Activated CD4-positive, alpha-beta memory T cell treated with anti-CD3 and anti-CD28 coated beads for 36 hours (primary cell): ENCODE data around the gene RPF1. TPM values are rescaled to one million over a fixed set of nuclear protein-coding genes. Genes with fewer than 3 reads are reported as not detected.

Experiments used
- CTCF ChIA-PET: fragments of 350-600 bp; sonication (Branson Sonifier 250); formaldehyde crosslinking; loops from one replicate; lab custom pipeline; 2021; ENCODE audit warnings: antibody characterized with exemption, inconsistent platforms; lab: Charles Lee
- POLR2A ChIA-PET: fragments of 350-600 bp; sonication (Branson Sonifier 250); formaldehyde crosslinking; loops from one replicate; lab custom pipeline; 2021; ENCODE audit warnings: antibody characterized with exemption; lab: Charles Lee
- DNase-seq: peaks from one replicate; pipeline ENCODE4 v3.0.0-alpha.2; 2020
- H3K27ac Mint-ChIP-seq: one replicate; pipeline ENCODE4 v1.8.0; 2021; ENCODE audit warnings: mixed read lengths
- H3K27me3 Mint-ChIP-seq: one replicate; pipeline ENCODE4 v1.8.0; 2021; ENCODE audit warnings: mixed read lengths
- H3K36me3 Mint-ChIP-seq: one replicate; pipeline ENCODE4 v1.8.0; 2021; ENCODE audit warnings: mixed read lengths
- H3K4me1 Mint-ChIP-seq: one replicate; pipeline ENCODE4 v1.8.0; 2021; ENCODE audit warnings: low read depth, mixed read lengths
- H3K4me3 Mint-ChIP-seq: one replicate; pipeline ENCODE4 v1.8.0; 2021; ENCODE audit warnings: mild to moderate bottlenecking, mixed read lengths
- H3K9me3 Mint-ChIP-seq: one replicate; pipeline ENCODE4 v1.8.0; 2021; ENCODE audit warnings: mixed read lengths
- intact Hi-C: fragments of 100-400 bp; cut with micrococcal nuclease; formaldehyde crosslinking; loops from one replicate; pipeline ENCODE4 v1.15.1; 2023
- total RNA-seq, 2 experiments: library from RNA; stranded (reverse); gene quantifications; one replicate each; pipeline ENCODE4 v1.2.3, GENCODE V29; 2021

The RPF1 gene
- total RNA-seq, 2 experiments from 2014 or later = 55.0 to 56.5 TPM

DNA sequence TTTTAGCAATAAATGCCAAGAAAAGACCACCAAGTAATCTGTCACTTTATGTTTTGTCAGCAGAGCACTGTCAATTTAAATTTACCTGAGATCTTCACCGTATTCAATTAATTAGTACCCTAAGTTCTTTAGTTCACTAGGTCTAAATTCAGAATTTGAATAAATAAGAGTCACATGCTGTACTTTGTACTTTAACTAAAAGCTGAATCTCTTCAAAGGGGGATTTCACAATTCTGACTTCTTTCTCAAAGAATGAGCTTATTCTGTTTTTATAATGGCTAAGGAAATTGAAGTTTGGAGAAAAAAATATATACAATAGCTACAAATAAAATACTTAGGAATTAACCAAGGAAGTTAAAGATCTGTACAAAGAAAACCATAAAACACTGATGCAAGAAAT, 29.4 kb downstream of the RPF1 start:
- peaks cover 5% of the 10 kb centered on the region for H3K9me3 Mint-ChIP-seq
- no peak overlapping the region for H3K4me3 Mint-ChIP-seq
- H3K27ac Mint-ChIP-seq = no peak overlapping the region
- DNase-seq = no peak
- H3K4me1 Mint-ChIP-seq = peaks cover 17% of the 10 kb centered on the region
- ChIA-PET POLR2A (interaction anchor here (1.4 kb wide), 1 partner anchor 65 kb away, joined by 4 read pairs; no protein-coding TSS in a partner anchor), CTCF (interaction anchor here (2.1 kb wide), 1 partner anchor 112 kb away, joined by 6 read pairs; no protein-coding TSS in a partner anchor)
- no peaks in the 10 kb centered on the region for H3K27me3 Mint-ChIP-seq
- H3K36me3 Mint-ChIP-seq = peaks cover 16% of the 10 kb centered on the region
- intact Hi-C loops = loop anchor here (10.0 kb wide), 3 partner anchors 346 to 766 kb away; partner anchors contain the start of gene BCL10

- H3K27me3 Mint-ChIP-seq = no peaks in the 10 kb centered on the region
- POLR2A ChIA-PET = no interaction called here
- CTCF ChIA-PET = interaction anchor here (1.1 to 2.1 kb wide), 2 partner anchors 90 to 111 kb away, joined by 4 to 6 read pairs; no protein-coding TSS in a partner anchor
- no peak for DNase-seq
- no peak overlapping the region for H3K27ac Mint-ChIP-seq
- peaks cover 12% of the 10 kb centered on the region for H3K4me1 Mint-ChIP-seq
- no peak overlapping the region for H3K4me3 Mint-ChIP-seq
- H3K9me3 Mint-ChIP-seq = peaks cover 5% of the 10 kb centered on the region
- intact Hi-C loops = loop anchor here (10.0 kb wide), 3 partner anchors 346 to 766 kb away; partner anchors contain the start of gene BCL10
- H3K36me3 Mint-ChIP-seq = peaks cover 16% of the 10 kb centered on the region
Observed at GRCh38 chr1:84509029-84509428, 30.0 kb downstream of the RPF1 start.

DNA sequence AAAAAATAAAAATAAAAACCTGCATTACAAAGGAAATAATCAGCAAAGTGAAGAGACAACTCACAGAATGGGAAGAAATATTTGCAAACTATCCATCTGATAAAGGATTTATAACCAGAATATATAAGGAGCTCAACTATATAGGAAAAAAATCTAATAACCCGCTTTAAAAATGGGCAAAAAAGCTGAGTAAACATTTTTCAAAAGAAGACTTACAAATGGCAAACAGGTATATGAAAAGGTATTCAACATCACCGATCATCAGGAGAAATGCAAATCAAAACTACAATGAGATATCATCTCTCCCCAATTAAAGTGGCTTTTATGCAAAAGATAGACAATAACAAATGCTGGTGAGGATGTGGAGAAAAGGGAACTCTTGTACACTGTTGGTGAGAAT, 31.1 kb downstream of the RPF1 start:
- POLR2A ChIA-PET = no interaction called here
- CTCF ChIA-PET = interaction anchor here (2.1 kb wide), 1 partner anchor 110 kb away, joined by 6 read pairs; no protein-coding TSS in a partner anchor

DNA sequence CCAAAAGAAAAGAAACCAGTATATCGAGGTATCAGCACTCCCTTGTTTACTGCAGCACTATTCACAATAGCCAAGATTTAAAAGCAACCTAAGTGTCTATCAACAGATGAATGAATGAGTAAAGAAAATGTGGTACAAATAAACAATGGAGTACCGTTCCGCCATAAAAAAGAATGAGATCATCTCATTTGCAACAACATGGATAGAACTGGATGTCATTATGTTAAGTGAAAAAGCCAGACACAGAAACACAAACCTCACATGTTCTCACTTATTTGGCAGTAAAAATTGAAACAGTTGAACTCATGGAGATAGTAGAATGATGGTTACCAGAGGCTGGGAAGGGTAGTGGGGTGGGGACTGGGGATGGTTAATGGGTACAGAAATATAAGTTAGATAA, 31.6 kb downstream of the RPF1 start:
- Mint-ChIP-seq H3K9me3 (peaks cover 5% of the 10 kb centered on the region), H3K27me3 (no peaks in the 10 kb centered on the region), H3K27ac (no peak overlapping the region), H3K4me3 (no peak overlapping the region), H3K36me3 (peaks cover 9% of the 10 kb centered on the region), H3K4me1 (peaks cover 3% of the 10 kb centered on the region)
- intact Hi-C loops = no loop called here
- CTCF ChIA-PET = no interaction called here
- no peak for DNase-seq
- POLR2A ChIA-PET = no interaction called here

More for the DNA sequence above, 31.1 kb downstream of the RPF1 start:
- peaks cover 3% of the 10 kb centered on the region for H3K4me1 Mint-ChIP-seq
- intact Hi-C loops = no loop called here
- no peak overlapping the region for H3K27ac Mint-ChIP-seq
- H3K36me3 Mint-ChIP-seq = peaks cover 12% of the 10 kb centered on the region
- H3K27me3 Mint-ChIP-seq = no peaks in the 10 kb centered on the region
- peaks cover 5% of the 10 kb centered on the region for H3K9me3 Mint-ChIP-seq
- DNase-seq = no peak
- H3K4me3 Mint-ChIP-seq = no peak overlapping the region

DNA sequence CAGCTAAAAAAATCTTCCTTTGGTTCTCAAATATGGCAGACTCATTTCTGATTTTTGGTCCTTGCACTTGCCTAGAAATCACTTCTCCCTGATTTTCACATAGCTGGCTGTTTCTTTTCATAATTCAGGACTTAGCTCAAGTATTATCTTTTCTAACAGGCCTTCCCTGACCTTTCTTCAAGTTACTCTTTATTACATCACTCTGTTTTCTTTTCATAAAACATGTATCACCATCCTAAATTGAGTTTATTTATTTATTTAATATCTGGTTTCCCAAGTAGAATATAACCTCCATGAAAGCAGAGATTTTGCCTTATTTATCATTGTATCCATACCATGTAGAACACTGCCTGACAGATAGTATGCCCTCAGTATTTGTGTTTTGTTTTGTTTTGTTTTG, 45.5 kb downstream of the RPF1 start:
- Mint-ChIP-seq H3K9me3 (no peaks in the 10 kb centered on the region), H3K27ac (no peak overlapping the region), H3K36me3 (no peaks in the 10 kb centered on the region), H3K4me1 (no peaks in the 10 kb centered on the region), H3K4me3 (no peak overlapping the region), H3K27me3 (no peaks in the 10 kb centered on the region)
- intact Hi-C loops = no loop called here
- ChIA-PET POLR2A (no interaction called here), CTCF (interaction anchor here (1.9 kb wide), 1 partner anchor 229 kb away, joined by 5 read pairs; no protein-coding TSS in a partner anchor)
- DNase-seq = no peak

DNA sequence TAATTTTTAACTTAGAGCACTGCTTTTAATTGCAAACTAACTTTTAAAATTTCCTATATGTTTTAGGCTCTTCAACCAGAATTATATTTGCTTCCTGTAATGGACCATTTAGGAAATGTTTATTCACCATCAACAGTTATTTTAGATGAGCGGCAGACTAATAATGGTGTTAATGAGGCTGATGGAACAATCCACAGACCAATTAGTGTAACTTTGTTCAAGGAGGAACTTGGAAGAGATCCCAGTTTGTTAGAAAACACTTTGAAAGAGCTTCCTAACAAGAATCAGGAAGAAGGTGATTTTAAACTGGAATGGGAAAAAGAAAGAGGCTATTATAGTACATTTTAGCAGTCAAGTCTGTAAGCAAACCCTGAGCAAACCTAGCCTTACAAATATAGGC, 46.7 kb downstream of the RPF1 start:
- Mint-ChIP-seq H3K4me1 (no peaks in the 10 kb centered on the region), H3K27me3 (no peaks in the 10 kb centered on the region), H3K27ac (no peak overlapping the region), H3K4me3 (no peak overlapping the region), H3K36me3 (no peaks in the 10 kb centered on the region), H3K9me3 (no peaks in the 10 kb centered on the region)
- ChIA-PET POLR2A (interaction anchor here (1.2 kb wide), 1 partner anchor 20 kb away, joined by 3 read pairs; the partner anchor contains the start of gene SPATA1), CTCF (no interaction called here)
- intact Hi-C loops = no loop called here
- DNase-seq = no peak

DNA sequence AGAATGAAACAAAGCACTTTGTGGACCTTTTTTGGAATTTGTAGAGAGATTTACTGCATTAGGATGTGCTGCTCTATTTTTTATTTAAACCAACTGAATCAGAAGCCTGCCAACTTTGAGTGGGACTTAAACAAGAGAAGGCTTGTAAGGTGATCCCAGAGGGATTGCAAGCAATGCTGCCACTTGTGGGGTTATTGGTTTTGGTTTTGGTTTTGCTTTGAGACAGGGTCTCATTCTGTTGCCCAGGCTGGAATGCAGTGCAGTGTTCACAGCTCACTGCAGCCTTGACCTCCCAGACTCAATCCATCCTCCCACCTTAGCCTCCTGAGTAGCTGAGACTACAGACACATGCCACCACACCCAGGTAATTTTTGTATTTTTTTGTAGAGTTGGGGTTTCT, 59.5 kb downstream of the RPF1 start:
- Mint-ChIP-seq H3K27ac (no peak overlapping the region), H3K36me3 (peaks cover 10% of the 10 kb centered on the region), H3K9me3 (no peaks in the 10 kb centered on the region), H3K4me3 (no peak overlapping the region), H3K4me1 (peaks cover 5% of the 10 kb centered on the region), H3K27me3 (no peaks in the 10 kb centered on the region)
- no peak for DNase-seq
- ChIA-PET CTCF (no interaction called here), POLR2A (no interaction called here)
- intact Hi-C loops = no loop called here

DNA sequence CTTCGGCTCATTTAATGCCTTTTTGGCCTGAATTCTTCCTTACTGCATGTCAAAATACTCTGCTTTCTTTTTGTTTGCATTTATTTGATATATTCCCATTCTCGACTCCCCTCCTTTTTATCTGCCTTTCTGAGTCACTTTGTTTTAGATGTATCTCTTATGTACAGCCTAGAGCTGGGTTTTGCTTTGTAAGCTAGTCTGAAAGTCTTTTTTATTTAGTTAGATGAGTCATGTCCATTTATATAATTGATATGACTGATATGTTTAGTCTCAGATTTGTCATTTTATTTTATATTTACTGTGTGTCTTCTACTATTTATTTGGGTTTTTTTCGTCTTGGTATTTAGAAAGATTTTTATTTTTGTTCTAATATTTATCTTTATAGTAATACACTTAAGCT, 60.9 kb downstream of the RPF1 start:
- Mint-ChIP-seq H3K36me3 (peaks cover 10% of the 10 kb centered on the region), H3K9me3 (no peaks in the 10 kb centered on the region), H3K4me3 (no peak overlapping the region), H3K4me1 (peaks cover 5% of the 10 kb centered on the region), H3K27ac (no peak overlapping the region), H3K27me3 (no peaks in the 10 kb centered on the region)
- ChIA-PET CTCF (interaction anchor here (0.9 kb wide), 1 partner anchor 81 kb away, joined by 4 read pairs; no protein-coding TSS in a partner anchor), POLR2A (no interaction called here)
- no peak for DNase-seq
- intact Hi-C loops = loop anchor here (2.0 kb wide), 1 partner anchor 97 kb away; no protein-coding TSS in a partner anchor

DNA sequence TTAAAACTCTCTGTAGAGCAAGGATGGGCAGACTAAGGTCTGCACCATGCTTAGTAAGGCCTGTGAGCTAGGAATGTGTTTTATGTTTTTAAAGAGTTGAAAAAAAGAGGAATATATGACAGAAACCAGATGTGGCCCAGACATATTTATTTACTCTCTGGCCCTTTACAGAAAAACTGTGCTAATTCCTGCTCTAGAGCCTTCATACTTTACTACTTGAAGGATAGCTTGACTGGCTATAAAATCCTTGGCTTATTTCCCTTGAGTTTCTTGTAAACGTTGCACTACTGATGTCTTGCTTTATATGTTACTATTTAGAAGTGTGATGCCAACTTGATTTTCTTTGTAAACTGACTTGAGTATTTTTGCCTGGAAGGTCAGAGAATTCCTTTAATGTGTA, 61.7 kb downstream of the RPF1 start:
- Mint-ChIP-seq H3K27me3 (no peaks in the 10 kb centered on the region), H3K4me1 (peaks cover 5% of the 10 kb centered on the region), H3K4me3 (no peak overlapping the region), H3K9me3 (no peaks in the 10 kb centered on the region), H3K27ac (no peak overlapping the region), H3K36me3 (peaks cover 10% of the 10 kb centered on the region)
- DNase-seq = no peak
- ChIA-PET CTCF (interaction anchor here (0.9 kb wide), 1 partner anchor 80 kb away, joined by 4 read pairs; no protein-coding TSS in a partner anchor), POLR2A (no interaction called here)
- intact Hi-C loops = loop anchor here (2.0 kb wide), 1 partner anchor 98 kb away; no protein-coding TSS in a partner anchor

- Mint-ChIP-seq H3K4me3 (no peak overlapping the region), H3K4me1 (peaks cover 5% of the 10 kb centered on the region), H3K36me3 (peaks cover 10% of the 10 kb centered on the region), H3K27ac (no peak overlapping the region), H3K27me3 (no peaks in the 10 kb centered on the region), H3K9me3 (no peaks in the 10 kb centered on the region)
- DNase-seq = no peak
- CTCF ChIA-PET = interaction anchor here (0.7 kb wide), 1 partner anchor 112 kb away, joined by 3 read pairs; no protein-coding TSS in a partner anchor
- intact Hi-C loops = loop anchor here (2.0 kb wide), 1 partner anchor 99 kb away; no protein-coding TSS in a partner anchor
- POLR2A ChIA-PET = no interaction called here
Observed at GRCh38 chr1:84541679-84542078, 62.6 kb downstream of the RPF1 start.
